HepG2 (cell line): ENCODE data around the gene SMAD2. TPM values are rescaled to one million over a fixed set of nuclear protein-coding genes. Genes with fewer than 3 reads are reported as not detected.

ENCODE experiments used
- CAMTA2 ChIP-seq: sonication (generic); formaldehyde crosslinking; IDR thresholded peaks from 2 replicates; pipeline ENCODE4 v1.4.0; 2020; ENCODE audit warnings: mild to moderate bottlenecking, missing genetic modification reagents, borderline replicate concordance
- ELF4 ChIP-seq: sonication (generic); formaldehyde crosslinking; IDR thresholded peaks from 2 replicates; pipeline ENCODE4 v1.5.0; 2020; ENCODE audit warnings: missing genetic modification reagents, mild to moderate bottlenecking, moderate library complexity, borderline replicate concordance
- GATA4 ChIP-seq: sonication (generic); IDR thresholded peaks from 2 replicates; pipeline ENCODE4 v1.6.1; 2016; ENCODE audit warnings: antibody characterized with exemption, low read depth, borderline replicate concordance
- HMG20A ChIP-seq: IDR thresholded peaks from 2 replicates; pipeline ENCODE4 v1.6.1; 2016; ENCODE audit warnings: borderline replicate concordance
- HNF4A ChIP-seq: sonication (generic); formaldehyde crosslinking; IDR thresholded peaks from 2 replicates; pipeline ENCODE4 v1.4.0; 2020; ENCODE audit warnings: missing genetic modification reagents
- HNRNPH1 ChIP-seq: fragments of 200-400 bp; formaldehyde crosslinking; optimal IDR thresholded peaks from 2 replicates; pipeline ENCODE3; 2017; ENCODE audit warnings: mild to moderate bottlenecking, low read depth, low read length
- KDM3A ChIP-seq: IDR thresholded peaks from 2 replicates; pipeline ENCODE4 v1.6.1; 2018; ENCODE audit warnings: low read depth, missing compliant biosample characterization
- LBX2 ChIP-seq: sonication (generic); formaldehyde crosslinking; IDR thresholded peaks from 2 replicates; pipeline ENCODE4 v1.5.0; 2020; ENCODE audit warnings: missing genetic modification reagents, mild to moderate bottlenecking, borderline replicate concordance
- MAFF ChIP-seq: IDR thresholded peaks from 2 replicates; pipeline ENCODE4 v1.6.1; 2011; ENCODE audit warnings: low read depth, low read length, improper control_type of control experiment
- MIER2 ChIP-seq: IDR thresholded peaks from 2 replicates; pipeline ENCODE4 v1.6.1; 2016; ENCODE audit warnings: missing biosample characterization, missing genetic modification reagents
- NFIB ChIP-seq: sonication (generic); formaldehyde crosslinking; IDR thresholded peaks from 2 replicates; pipeline ENCODE4 v1.9.0; 2021; ENCODE audit warnings: missing genetic modification reagents, mild to moderate bottlenecking, borderline replicate concordance
- THAP8 ChIP-seq: sonication (generic); formaldehyde crosslinking; IDR thresholded peaks from 2 replicates; pipeline ENCODE4 v1.5.1; 2020; ENCODE audit warnings: missing genetic modification reagents, mild to moderate bottlenecking, borderline replicate concordance
- ZBTB38 ChIP-seq: sonication (generic); formaldehyde crosslinking; IDR thresholded peaks from 2 replicates; pipeline ENCODE4 v1.5.1; 2020; ENCODE audit warnings: mild to moderate bottlenecking, missing genetic modification reagents
- ZBTB7B ChIP-seq: sonication (generic); formaldehyde crosslinking; IDR thresholded peaks from 2 replicates; pipeline ENCODE4 v1.4.0; 2020; ENCODE audit warnings: missing genetic modification reagents
- ZFP1 ChIP-seq: IDR thresholded peaks from 2 replicates; pipeline ENCODE4 v1.6.1; 2016
- ZNF230 ChIP-seq: sonication (generic); formaldehyde crosslinking; IDR thresholded peaks from 2 replicates; pipeline ENCODE4 v1.4.0; 2020; ENCODE audit warnings: mild to moderate bottlenecking, missing genetic modification reagents
- ZNF274 ChIP-seq: sonication (generic); formaldehyde crosslinking; IDR thresholded peaks from 2 replicates; pipeline ENCODE4 v1.5.1; 2020; ENCODE audit warnings: mild to moderate bottlenecking, missing genetic modification reagents
- ZNF552 ChIP-seq: sonication (generic); formaldehyde crosslinking; IDR thresholded peaks from 2 replicates; pipeline ENCODE4 v1.9.0; 2022; ENCODE audit warnings: missing genetic modification reagents, mild to moderate bottlenecking, borderline replicate concordance
- ZNF703 ChIP-seq: sonication (generic); formaldehyde crosslinking; IDR thresholded peaks from 2 replicates; pipeline ENCODE4 v1.5.1; 2020; ENCODE audit warnings: missing genetic modification reagents, mild to moderate bottlenecking, moderate library complexity, borderline replicate concordance
- ZNF713 ChIP-seq: sonication (generic); formaldehyde crosslinking; IDR thresholded peaks from 2 replicates; pipeline ENCODE4 v1.4.0; 2020; ENCODE audit warnings: mild to moderate bottlenecking, missing genetic modification reagents
- ZNF75D ChIP-seq: sonication (generic); formaldehyde crosslinking; IDR thresholded peaks from 2 replicates; pipeline ENCODE4 v1.8.1; 2023; ENCODE audit warnings: missing genetic modification reagents, mild to moderate bottlenecking, borderline replicate concordance
- ZNF788 ChIP-seq: sonication (generic); formaldehyde crosslinking; IDR thresholded peaks from 2 replicates; pipeline ENCODE4 v1.5.0; 2020; ENCODE audit warnings: mild to moderate bottlenecking, missing genetic modification reagents, borderline replicate concordance
- polyA plus RNA-seq, 8 experiments: library from polyadenylated mRNA; depleted of rRNA in 3 of 8; stranded (reverse) in 7 of 8; unstranded in 1 of 8; fragments of >200 nt; fragmentation: Illumina TruSeq in 4 of 8; extraction: Trizol in 4 of 8; gene quantifications; 2 replicates each; pipeline versions ENCODE4 v1.2.1 to v1.2.3, GENCODE V29; 2011 to 2016; ENCODE audit warnings: low read depth in 4 of 8, missing spikeins in 1 of 8, mixed read lengths in 1 of 8; ENCODE audit not compliant: insufficient read depth in 1 of 8
- total RNA-seq, 5 experiments: library from RNA; depleted of rRNA; stranded (reverse); fragments of >200 nt; fragmentation: Illumina TruSeq; extraction: Trizol; gene quantifications; 2 replicates each; pipeline ENCODE4 v1.2.3, GENCODE V29; 2016; ENCODE audit warnings: low read depth in 1 of 5
- TF ChIP-seq, protein P1 (sequence below): sonication (generic); formaldehyde crosslinking; conservative IDR thresholded peaks from 2 replicates; pipeline ENCODE4 v1.4.0; 2020; ENCODE audit warnings: missing genetic modification reagents
- TF ChIP-seq, protein P2 (sequence below): sonication (generic); formaldehyde crosslinking; IDR thresholded peaks from 2 replicates; pipeline ENCODE4 v1.8.1; 2023; ENCODE audit warnings: mild to moderate bottlenecking, moderate library complexity, missing genetic modification reagents

Gene SMAD2
- total and polyA plus RNA-seq, 2 of the 13 experiments (the other 11 are each of a cell fraction or from before 2014, with no cell fraction given) = 40.2 to 96.2 TPM

DNA sequence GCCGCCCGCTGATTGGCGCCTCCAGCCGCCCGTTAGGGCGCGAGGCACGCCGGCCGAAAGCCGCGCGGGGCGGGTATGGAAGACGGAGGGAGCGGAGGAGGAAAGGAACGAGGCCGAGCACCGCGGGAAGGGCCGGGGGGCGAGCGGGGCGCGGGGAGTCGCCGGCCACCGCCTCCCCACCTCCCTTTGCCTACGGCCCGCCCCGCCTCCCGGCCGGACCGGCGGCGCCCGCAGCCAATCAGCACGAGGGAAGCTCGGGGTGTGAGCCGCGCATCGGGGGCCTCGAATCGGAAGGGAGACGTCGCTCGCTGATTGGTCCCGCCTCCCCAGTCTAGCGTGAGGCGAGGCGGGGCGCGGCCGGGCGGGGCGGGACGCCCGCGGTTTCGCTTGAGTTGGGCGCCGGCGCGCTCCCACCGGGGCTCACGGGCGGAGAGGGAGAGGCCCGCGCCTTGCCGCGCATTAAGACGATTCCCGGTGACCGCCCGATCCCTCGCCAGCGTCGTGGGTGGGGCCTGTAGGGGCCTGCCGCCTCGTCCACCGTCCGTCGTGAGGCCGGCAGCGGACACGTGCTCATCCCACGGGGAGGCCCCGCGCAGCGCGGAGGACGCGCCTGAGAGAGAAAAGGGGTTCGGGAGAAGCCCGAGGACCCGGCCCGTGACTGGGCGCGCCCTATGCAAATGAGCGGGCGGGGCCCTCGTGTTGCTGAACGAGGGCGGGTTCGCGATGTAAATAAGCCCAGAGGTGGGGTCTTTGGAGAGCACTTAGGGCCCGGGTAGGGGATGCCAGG is 665 bp upstream of the SMAD2 start (continued):
- TF ChIP-seq THAP8 (0 out of 2 replicates have a peak, but pooled peaks have one; percentile 52), MAFF (no peak), ELF4 (CRISPR knock-in tag) (peak; percentile 55; the same call in 1 of the 2 replicates), MIER2 (CRISPR knock-in tag) (no peak), ZNF713 (CRISPR knock-in tag) (no peak), HNF4A (CRISPR knock-in tag) (no peak), HNRNPH1 (no peak), NFIB (no peak), KDM3A (CRISPR knock-in tag) (peak; percentile 72), GATA4 (no peak), CAMTA2 (peak; percentile 77), ZNF274 (CRISPR knock-in tag) (peak; percentile 94), ZNF703 (CRISPR knock-in tag) (0 out of 2 replicates have a peak, but pooled peaks have one; percentile 53), ZNF788 (CRISPR knock-in tag) (peak; percentile 86), HMG20A (CRISPR knock-in tag) (no peak), ZBTB38 (no peak; the same call in none of the 2 replicates), ZFP1 (CRISPR knock-in tag) (no peak), ZNF75D (no peak), ZNF230 (CRISPR knock-in tag) (peak; percentile 85), LBX2 (peak; percentile 87; the same call in 1 of the 2 replicates), ZNF552 (CRISPR knock-in tag) (peak; percentile 89), ZBTB7B (CRISPR knock-in tag) (0 out of 2 replicates have a peak, but pooled peaks have one; percentile 19)
- TF ChIP-seq, protein P1, sequence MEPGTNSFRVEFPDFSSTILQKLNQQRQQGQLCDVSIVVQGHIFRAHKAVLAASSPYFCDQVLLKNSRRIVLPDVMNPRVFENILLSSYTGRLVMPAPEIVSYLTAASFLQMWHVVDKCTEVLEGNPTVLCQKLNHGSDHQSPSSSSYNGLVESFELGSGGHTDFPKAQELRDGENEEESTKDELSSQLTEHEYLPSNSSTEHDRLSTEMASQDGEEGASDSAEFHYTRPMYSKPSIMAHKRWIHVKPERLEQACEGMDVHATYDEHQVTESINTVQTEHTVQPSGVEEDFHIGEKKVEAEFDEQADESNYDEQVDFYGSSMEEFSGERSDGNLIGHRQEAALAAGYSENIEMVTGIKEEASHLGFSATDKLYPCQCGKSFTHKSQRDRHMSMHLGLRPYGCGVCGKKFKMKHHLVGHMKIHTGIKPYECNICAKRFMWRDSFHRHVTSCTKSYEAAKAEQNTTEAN = peak; percentile 83
- TF ChIP-seq, protein P2, sequence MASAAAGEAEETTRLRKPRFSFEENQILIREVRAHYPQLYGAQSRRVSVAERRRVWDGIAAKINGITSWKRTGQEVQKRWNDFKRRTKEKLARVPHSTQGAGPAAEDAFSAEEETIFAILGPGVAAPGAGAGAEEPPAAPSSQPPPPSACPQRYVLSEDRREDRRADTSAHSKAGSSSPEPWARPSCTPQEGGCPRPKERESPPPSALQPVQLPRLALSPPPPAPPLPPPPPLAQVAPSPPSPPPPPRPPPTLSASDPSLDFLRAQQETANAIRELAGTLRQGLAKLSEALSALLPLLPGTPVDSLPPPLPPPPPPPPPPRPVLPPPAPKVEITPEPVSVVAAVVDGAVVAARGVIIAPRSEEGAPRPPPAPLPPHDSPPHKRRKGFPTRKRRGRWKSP (CRISPR knock-in tag) = peak; percentile 82
